NAMALWA (cell line): Measurements from ENCODE around the gene PRSS21.
A peak's percentile ranks its signal among the peaks of the same experiment; 100 is the strongest.

Source experiments
- DNase-seq: peaks from one replicate; pipeline ENCODE4 v3.0.0-alpha.2; 2015; ENCODE audit warnings: low spot score

Gene PRSS21, protein sequence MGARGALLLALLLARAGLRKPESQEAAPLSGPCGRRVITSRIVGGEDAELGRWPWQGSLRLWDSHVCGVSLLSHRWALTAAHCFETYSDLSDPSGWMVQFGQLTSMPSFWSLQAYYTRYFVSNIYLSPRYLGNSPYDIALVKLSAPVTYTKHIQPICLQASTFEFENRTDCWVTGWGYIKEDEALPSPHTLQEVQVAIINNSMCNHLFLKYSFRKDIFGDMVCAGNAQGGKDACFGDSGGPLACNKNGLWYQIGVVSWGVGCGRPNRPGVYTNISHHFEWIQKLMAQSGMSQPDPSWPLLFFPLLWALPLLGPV

GRCh38 chr16:2816751-2817339, at the start of gene PRSS21:
TSS of gene PRSS21 (plus strand) at chr16:2817237. CDS start at chr16:2817269, 32 bp downstream.
- DNase-seq = peak; percentile 20

DNA sequence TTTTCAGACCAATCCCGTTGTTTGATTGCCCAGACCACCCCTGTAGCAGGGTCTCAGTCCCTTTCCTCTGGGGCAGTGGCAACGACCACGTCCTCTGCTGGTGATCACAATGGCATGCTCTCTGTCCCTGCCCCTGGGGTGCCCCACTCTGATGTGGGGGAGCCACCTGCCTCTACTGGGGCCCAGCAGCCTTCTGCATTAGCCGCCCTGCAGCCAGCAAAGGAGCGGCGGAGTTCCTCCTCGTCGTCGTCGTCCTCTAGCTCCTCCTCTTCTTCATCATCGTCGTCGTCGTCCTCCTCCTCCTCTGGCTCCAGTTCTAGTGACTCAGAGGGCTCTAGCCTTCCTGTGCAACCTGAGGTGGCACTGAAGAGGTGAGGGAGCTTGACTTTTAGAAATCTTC, 49.1 kb upstream of the PRSS21 start:
- DNase-seq = no peak

DNA sequence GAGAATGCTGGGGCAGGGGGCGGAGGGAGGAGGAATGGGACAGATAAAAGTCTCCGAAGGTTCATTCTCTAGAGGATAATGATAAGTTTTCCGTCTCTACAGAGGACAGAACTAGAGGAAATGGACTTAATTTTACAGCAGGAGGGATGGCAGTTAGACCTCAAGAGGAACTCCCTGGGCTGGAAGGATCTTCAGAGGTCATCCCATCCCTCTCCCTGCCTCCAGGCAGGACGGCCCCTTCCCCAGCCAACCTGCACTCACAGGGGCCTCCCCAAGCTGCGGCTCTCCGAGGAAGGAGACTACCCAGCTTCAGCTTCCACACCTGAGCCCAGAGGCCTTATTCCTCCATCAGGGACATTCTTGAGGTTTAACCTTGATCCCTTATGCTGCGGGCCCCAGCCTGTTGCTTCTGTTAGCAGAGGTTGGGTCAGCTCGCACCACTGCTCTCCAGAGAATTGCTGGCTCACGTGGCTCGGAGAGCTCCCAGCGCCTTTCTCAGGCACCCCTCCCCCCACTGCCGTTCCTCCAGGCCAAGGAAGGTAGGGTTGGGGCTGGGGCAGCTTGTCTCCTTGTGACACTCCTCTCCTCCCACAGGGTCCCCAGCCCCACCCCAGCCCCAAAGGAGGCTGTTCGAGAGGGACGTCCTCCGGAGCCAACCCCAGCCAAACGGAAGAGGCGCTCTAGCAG, 48.5 kb upstream of the PRSS21 start:
- no peak for DNase-seq

DNA sequence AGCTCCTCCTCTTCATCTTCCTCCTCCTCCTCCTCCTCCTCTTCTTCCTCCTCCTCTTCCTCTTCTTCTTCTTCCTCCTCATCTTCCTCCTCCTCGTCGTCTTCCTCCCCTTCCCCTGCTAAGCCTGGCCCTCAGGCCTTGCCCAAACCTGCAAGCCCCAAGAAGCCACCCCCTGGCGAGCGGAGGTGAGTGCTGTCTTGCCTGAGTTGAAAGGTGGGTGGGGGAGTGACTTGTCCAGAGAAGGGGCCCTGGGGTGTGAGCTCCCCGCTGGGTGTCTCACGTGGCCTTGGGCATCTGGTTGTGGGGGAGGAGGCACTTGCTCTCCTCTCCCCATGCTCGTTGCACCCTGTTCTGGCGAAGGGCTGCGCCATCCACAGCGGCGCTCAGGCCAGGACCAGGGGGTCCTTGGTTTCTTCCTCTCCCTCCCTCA, 47.9 kb upstream of the PRSS21 start:
- no peak for DNase-seq

DNA sequence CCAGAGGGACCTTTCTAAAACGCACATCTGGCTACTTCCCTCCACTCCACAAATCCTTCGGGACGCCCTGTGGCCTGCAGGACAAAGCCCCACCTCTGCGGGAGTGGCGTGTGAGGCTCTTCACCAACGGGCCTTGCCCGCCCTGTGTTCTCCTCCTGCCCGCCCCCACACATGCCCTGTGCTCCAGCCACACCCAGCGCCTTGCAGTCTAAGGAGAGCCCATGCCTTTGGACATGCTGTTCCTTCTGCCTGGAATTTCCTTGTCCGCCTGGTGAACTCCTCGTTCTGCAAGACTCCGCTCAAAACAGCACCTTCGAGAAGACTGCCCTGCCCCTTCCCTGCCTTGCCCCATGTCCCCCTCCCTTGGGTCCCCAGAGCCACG, 47.4 kb upstream of the PRSS21 start:
- DNase-seq = no peak

- DNase-seq = peak; percentile 45
These were observed 46.7 kb upstream of the PRSS21 start for GRCh38 chr16:2770057-2770951.

- no peak for DNase-seq
These were observed 45.3 kb upstream of the PRSS21 start for GRCh38 chr16:2771496-2772402.

DNA sequence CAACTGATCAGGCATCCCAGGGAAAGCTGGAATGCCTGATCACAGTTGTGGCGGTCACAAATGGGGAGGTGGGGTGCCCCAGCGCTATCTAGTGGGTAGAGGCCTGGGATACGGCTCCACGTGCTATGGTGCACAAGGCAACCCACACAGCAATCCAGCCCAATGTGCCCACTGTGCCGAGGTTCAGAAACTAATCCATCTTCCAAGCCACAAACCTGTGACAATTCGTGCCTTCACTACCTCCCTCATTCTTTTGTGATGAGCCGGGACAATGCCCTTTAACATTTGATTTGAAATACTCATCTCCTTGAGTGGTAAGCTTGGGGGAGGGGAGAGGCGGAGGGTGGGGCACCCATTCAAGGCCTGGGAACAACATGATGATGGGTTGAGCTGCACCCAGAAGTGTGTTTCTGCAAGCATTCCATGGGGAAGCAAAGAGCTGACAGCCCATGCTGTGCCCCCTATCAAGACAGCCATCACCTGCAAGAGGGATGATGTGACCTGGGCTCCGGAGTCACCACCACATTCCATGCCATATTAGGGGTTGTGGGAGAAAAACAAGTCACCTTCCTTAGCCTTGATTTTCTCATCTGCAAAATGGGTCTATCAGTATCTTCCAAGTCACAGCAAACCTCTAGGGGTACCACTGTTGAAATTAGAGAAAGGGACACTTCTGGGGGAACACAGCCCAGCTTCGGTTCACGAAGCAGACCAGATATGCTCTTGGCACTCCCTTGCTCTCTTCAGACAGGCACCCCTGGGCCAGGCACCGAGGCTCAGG, 43.7 kb upstream of the PRSS21 start:
- DNase-seq = no peak

DNA sequence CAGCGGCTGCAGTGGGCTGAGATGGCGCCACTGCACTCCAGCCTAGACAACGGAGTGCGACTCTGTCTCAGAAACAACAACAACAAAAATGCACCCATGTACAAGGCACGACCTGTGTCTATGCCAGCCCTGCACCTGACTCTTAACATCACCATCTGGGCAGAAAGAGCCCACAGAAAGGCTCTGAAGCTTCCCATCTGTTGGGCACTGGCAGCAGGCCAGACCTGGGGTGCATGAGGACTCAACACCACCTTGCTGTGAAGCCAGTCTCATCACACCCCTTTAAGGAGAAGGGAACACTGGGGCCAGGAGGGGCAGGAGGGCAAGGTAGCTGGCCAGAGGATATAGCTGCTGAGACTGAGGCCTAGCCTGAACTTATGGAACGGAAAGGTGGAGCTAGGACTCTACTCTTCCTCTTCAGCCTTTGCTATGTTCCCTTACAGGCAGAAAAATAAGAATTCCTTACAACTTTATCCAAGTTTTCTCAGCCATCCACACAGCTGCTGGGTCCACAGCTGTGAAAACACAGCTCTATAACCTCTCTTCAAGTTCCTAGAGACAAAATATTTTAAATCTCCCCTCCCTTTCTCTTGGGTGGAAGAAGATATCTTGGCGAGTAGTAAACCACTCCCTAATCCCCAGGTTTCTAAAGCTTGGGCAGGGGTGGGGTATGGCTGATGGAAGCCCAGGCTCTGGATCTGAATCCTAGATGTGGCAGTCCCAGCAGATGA, 42.7 kb upstream of the PRSS21 start:
- DNase-seq = no peak

- DNase-seq = no peak
These were observed 41.8 kb upstream of the PRSS21 start for GRCh38 chr16:2775131-2775716.

DNA sequence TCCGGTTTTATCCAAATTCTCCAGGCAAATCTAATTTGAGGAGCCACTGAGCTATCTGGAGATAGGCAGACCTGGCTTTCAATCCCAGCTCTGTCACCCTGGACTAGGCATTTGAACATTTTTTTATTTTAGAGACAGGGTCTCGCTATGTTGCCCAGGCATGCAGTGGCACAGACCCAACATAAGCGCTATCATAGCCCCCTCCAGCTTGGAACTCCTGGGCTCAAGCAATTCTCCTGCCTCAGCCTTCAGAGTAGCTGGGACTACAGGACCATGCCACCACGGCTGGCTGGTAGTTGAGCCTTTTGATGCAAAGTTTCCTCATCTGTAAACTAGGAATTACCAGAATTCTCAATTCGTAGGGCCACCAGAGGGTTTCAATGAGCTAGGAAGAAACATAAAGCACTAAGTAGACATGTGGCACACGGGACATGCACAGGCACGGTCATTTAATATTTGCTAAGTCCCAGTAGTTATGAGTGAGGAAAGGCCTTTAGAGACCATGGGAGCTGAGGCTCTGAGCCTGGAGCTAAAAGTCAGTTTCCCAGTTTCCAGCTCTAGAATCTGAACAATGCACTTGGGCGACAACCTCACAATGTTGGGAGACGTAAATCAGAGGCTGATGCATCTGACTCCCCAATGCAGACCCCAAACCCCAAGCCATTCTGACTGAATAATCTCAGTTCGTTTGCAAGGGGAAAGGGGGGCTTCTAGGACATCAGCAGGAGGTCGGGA, 41.1 kb upstream of the PRSS21 start:
- DNase-seq = peak; percentile 23

DNA sequence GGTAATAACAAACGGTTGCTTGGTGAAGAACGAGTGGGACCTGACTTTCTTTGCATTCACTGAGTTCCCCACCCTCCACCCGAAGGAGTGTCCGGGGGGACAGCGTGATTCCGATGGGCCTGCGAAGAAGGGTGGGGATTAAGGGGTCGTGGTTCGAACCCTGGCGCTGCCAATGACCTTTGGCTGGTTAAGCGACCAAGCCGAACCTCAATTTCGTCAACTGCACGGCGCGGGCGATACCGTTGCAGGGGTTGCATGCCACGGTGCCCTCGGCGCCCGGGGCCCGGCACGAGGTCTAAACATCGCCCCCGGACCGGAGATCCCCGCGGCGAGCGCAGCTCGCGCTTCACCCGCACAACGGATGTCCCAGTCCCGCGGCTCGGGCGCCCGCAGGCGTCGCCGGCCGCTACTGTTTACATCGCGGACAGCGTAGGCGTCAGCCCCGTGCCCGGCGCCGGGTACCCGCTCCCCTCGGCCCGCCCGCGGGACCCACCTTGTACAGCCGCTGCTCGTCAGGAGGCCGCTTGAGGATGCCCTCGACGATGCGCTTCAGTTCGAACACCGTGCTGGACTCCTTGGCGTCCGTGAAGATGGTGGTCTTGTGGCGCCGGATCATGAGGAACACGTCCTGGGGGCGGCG, 40.4 kb upstream of the PRSS21 start:
- DNase-seq = peak; percentile 49

- peak; percentile 87 for DNase-seq
These were observed 39.7 kb upstream of the PRSS21 start, which contains the start of gene ELOB for GRCh38 chr16:2777231-2777902. TSS of gene ELOB (minus strand) at chr16:2777280. CDS start at chr16:2777239, 41 bp downstream.

DNA sequence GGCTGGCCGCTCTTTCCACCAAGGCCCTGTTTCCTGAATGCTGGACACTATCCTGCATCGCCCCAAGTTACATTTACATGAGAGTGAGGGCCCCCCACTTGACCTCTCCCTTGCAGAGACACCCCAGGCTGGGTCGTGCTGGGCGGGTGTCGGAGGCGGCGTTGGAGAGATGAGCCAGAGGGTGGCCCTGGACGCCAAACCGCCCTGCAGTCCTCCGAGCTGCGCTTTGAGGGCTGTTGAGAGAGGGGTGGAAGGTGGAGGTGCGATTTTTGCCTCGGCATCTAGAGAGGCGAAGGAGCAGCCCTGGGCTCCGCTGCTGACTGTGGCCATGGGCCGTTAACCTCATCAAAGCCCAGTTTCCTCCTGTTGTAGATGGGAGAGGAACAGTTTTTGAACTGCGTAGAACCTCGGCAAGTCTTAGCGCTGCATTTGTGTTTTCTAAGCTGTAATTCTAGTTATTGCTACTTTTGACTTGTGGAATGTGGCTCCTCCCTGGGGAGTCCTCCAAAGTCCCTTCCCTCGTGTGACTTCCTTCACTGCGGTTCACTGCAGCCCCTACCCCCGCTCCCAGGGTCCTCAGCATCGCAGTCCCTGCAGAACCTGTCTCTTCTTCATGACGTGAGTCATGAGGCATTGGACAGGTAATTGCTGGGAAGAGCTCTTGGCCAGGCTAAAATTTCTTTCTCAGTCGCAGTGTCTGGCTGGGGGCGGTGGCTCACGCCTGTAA, 39.0 kb upstream of the PRSS21 start:
- DNase-seq = no peak

GRCh38 chr16:2778630-2778958, 38.4 kb upstream of the PRSS21 start:
- no peak for DNase-seq

GRCh38 chr16:2779151-2779920, 37.7 kb upstream of the PRSS21 start:
- DNase-seq = no peak
